ENCODE results near the gene KMT5B. TPM values are rescaled to one million over a fixed set of nuclear protein-coding genes. Genes with fewer than 3 reads are reported as not detected.

The KMT5B gene
- total and polyA plus RNA-seq, 2 of the 13 experiments (the other 11 are each of a cell fraction or from before 2014, with no cell fraction given) = 17.6 to 23.7 TPM

DNA sequence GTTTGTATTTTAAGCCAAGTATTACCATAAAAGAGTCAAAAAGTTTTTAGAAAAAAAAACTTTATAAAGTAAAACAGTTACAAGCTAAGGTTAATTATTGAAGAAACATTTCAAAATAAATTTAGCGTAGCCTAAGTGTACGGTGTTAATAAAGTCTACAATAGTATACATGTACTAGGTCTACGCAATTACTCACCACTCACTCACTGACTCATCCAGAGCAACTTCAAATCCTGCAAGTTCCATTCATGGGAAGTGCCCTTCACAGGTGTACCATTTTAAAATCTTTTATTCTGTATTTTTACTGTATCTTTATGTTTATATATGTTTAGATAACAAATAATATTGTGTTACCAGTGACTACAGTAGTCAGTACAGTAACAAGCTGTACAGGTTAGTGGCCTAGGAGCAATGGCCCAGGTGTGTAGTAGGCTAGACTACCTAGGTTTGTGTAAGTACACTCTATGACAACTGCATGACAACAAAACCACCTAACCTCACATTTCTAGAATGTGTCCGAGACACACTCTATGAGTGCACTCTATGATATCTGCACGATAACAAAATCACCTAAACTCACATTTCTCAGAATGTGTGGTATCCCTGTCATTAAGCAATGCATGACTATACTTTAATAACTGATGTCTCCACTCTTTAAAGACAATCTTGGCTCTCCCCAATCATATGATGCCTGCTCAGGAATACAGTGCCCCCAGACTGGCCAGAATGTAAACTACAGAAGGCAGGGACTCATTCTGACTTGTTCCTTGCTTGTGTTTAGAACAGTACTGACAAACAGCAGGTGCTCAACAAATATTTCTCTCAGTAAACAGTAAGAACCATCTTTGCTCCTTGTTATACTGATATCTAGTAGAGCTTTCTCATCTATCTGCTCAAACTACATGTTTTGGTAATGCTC, 21.2 kb downstream of the KMT5B start:
- BruUV-seq (replicated peaks) = no TSS peak
- H3K36me3 ChIP-seq (replicated peaks in 1 of 2; ENCODE audit: control insufficient read depth in 1 of 2, insufficient read depth in 2 of 2, low read length in 2 of 2) = peaks cover 5 to 16% of the 10 kb centered on the region in 2 experiments; a peak in 3 of 5 replicates

More for the DNA sequence above, 21.2 kb downstream of the KMT5B start:
- H3K9me3 ChIP-seq (ENCODE audit: low read length) = no peaks in the 10 kb centered on the region
- CTCF ChIA-PET (ENCODE audit: low intra/inter-chr PET ratio, low total read pairs) = no interaction called here
- ATAC-seq (peak; percentile 44; the same call in 2 of the 3 replicates), DNase-seq (ENCODE audit: low spot score) (no peak), FAIRE-seq (no peak)
- TF ChIP-seq ZBTB7A (CRISPR knock-in tag; IDR thresholded peaks at IDR 0.05) (no peak), ZNF460 (CRISPR knock-in tag; IDR thresholded peaks at IDR 0.05; ENCODE audit: borderline replicate concordance) (no peak), ZNF446 (CRISPR knock-in tag; IDR thresholded peaks at IDR 0.05) (no peak), LCORL (IDR thresholded peaks at IDR 0.05) (no peak), LCORL (CRISPR knock-in tag; IDR thresholded peaks at IDR 0.05) (no peak), PCBP1 (IDR thresholded peaks at IDR 0.05; ENCODE audit: borderline replicate concordance, low read depth, low read length) (no peak), REL (CRISPR knock-in tag; conservative IDR thresholded peaks at IDR 0.05) (no peak), SYNCRIP (IDR thresholded peaks at IDR 0.05; ENCODE audit: insufficient read depth, low read depth, low read length) (no peak), SMAD3 (CRISPR knock-in tag; IDR thresholded peaks at IDR 0.05) (no peak), ZNF430 (CRISPR knock-in tag; IDR thresholded peaks at IDR 0.05) (no peak), NRL (CRISPR knock-in tag; IDR thresholded peaks at IDR 0.05; ENCODE audit: borderline replicate concordance) (no peak), MIXL1 (CRISPR knock-in tag; IDR thresholded peaks at IDR 0.05) (no peak), CREB1 (IDR thresholded peaks at IDR 0.05) (no peak), CREB1 (CRISPR knock-in tag; IDR thresholded peaks at IDR 0.05) (peak; percentile 28; the same call in 1 of the 2 replicates), KAT7 (CRISPR knock-in tag; IDR thresholded peaks at IDR 0.05; ENCODE audit: borderline replicate concordance) (no peak), TOE1 (CRISPR knock-in tag; IDR thresholded peaks at IDR 0.05) (no peak), ZNF10 (CRISPR knock-in tag; IDR thresholded peaks at IDR 0.05; ENCODE audit: borderline replicate concordance, low read depth) (no peak), ZNF839 (CRISPR knock-in tag; IDR thresholded peaks at IDR 0.05; ENCODE audit: borderline replicate concordance) (no peak), ZNF530 (CRISPR knock-in tag; IDR thresholded peaks at IDR 0.05; ENCODE audit: low read depth) (no peak)
- TF ChIP-seq, protein P1, sequence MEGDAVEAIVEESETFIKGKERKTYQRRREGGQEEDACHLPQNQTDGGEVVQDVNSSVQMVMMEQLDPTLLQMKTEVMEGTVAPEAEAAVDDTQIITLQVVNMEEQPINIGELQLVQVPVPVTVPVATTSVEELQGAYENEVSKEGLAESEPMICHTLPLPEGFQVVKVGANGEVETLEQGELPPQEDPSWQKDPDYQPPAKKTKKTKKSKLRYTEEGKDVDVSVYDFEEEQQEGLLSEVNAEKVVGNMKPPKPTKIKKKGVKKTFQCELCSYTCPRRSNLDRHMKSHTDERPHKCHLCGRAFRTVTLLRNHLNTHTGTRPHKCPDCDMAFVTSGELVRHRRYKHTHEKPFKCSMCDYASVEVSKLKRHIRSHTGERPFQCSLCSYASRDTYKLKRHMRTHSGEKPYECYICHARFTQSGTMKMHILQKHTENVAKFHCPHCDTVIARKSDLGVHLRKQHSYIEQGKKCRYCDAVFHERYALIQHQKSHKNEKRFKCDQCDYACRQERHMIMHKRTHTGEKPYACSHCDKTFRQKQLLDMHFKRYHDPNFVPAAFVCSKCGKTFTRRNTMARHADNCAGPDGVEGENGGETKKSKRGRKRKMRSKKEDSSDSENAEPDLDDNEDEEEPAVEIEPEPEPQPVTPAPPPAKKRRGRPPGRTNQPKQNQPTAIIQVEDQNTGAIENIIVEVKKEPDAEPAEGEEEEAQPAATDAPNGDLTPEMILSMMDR (CRISPR knock-in tag; IDR thresholded peaks at IDR 0.05) = 0 out of 2 replicates have a peak, but pooled peaks have one; percentile 4
- peaks cover 15% of the 10 kb centered on the region for H3K4me1 ChIP-seq (ENCODE audit: insufficient read depth, low read length)
- H3K4me2 ChIP-seq (ENCODE audit: low read depth, low read length) = no peak overlapping the region
- H3K9ac ChIP-seq (ENCODE audit: insufficient read depth, low read depth, low read length) = no peak overlapping the region
- no peak overlapping the region for H2AFZ ChIP-seq (ENCODE audit: low read length)
- H4K20me1 ChIP-seq (ENCODE audit: insufficient read depth, low read length) = peaks cover 27% of the 10 kb centered on the region
- in situ Hi-C loops (cut with HindIII; ENCODE audit: extremely low pct_ligation_motif_present, low pct_unique_long_range_greater_than_20kb) (no loop called here), intact Hi-C loops (cut with micrococcal nuclease; ENCODE audit: unreplicated experiment) (no loop called here)
- POLR2A ChIA-PET = no interaction called here
- peaks cover 88% of the 10 kb centered on the region for H3K79me2 ChIP-seq (ENCODE audit: insufficient read depth, low read length)
- no peaks in the 10 kb centered on the region for H3K27me3 ChIP-seq (ENCODE audit: control insufficient read depth in 1 of 2, insufficient read depth in 2 of 2, low read length in 2 of 2)
- WGBS (ENCODE audit: low lambda C conversion rate) = 96% methylated on average over 5 of the region's 5 CpGs
- no peak overlapping the region for H3K4me3 ChIP-seq (replicated peaks in 1 of 3; ENCODE audit: insufficient read depth in 1 of 3, low read depth in 2 of 3, low read length in 3 of 3)
- no peak overlapping the region for H3K27ac ChIP-seq (ENCODE audit: extremely low read length, insufficient read depth, low read length)

Data from HepG2 (cell line).